ENCODE results near the gene IGSF9.
A peak's percentile ranks its signal among the peaks of the same experiment; 100 is the strongest.

The IGSF9 gene

DNA sequence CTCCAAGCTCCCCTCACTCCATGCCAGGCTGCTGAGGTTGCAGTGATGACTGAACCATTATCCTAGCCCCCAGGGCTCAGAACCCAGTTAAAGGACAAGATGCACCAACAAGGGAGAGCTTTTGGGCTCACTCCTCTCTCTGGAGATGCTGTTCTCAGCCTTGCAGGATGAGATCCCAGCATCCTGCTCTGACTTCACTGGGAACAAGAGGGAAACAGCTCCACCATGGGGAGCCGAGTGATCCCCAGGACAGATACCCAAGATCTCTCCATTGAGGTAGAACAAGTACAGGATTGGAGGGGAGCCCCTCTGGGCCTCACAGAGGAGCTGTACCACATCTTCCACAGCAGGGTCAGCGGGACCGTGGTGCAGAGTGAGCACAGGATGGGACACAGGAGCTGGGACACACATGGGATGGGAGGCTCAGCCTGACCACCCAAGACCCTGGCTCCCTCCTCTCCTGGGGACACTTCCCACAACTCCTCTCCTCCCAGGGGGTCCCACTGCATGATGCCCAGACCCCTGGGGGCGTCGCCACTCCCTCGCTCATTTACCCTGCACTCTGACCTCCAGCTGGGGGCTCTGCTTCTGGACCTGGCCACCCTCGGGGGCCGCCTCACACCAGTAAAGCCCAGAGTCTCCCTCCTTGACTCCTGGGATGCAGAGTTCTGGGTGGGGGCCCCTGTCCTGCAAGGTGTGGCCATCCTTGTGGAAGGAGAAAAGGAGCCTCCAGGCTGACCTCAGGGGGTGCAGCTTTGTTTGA lies 27.2 kb upstream of the IGSF9 start:
- DNase-seq, result no peak

DNA sequence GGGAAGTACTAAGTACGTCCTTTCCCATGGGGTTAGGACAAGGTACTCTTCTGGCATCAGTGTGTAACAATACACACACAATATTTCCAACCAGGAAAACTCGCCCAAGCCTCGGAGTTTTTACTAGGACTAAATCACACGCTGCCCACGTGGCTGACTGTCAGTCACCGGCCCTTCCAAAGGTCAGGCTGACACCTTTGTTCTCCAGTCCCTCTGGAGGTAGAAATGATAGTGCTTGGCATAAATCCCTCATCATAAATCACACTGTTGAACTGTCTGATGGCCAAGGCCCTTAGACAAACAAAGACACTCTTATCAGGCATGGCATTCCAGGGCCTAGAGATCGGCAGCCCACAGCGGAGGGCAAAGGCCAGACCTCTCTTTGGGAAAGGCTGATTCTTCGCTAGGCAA lies 25.5 kb upstream of the IGSF9 start:
- DNase-seq, result no peak

DNA sequence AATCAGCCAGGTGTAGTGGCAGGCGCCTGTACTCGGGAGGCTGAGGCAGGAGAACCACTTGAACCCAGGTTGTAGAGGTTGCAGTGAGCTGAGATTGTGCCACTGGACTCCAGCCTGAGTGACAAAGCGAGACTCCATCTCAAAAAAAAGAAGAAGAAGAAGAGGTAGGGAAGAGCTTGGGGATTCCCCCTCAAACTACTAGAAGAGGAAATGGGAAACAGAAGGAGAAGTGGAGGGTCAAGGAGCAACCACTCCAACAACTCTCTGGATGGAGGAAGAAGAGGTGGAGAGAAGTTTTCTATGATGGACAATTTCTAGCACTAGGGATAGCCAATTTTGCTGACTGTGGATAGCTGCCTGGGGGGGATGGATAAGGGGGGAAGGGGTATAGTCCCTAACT lies 23.5 kb upstream of the IGSF9 start:
- DNase-seq, result no peak

DNA sequence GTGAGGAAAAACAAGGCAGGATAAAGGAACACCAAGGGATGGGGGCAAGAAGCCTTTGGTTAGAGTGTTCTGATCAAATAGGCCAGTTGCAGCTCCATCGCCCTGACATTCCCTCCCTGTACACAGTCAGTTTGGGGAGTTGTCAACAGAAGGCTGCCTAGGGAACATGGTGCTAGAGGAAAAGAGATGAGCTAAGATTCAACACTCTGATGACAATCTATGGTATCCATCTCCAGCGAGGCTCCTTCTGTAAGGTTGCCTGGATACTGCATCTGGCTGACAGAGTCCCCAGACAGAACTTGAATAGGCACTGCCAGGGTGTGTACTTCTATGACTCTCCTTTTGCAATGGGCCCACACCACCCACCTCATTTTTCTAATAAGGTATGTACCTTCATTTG lies 19.9 kb upstream of the IGSF9 start:
- no peak for DNase-seq

DNA sequence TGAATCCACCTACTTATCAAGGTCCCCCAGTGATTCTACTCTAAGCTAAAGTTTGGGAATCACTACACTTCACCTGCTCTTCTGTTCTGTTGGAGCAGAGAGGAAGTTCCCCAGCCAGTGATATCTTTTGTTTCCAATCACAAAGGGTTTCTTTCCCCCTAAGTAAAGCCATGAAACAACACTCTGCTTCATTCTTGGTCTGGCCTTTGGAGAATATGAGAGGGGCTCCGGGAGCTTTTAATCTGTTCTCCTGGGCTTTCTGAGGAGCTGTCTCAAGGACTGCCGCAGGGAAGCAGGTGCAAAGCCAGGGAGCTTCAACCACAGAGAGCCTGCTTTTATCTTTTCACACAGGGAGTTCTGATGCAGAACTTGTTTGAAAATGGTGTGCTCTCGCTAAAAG lies 18.7 kb upstream of the IGSF9 start:
- DNase-seq, result no peak

DNA sequence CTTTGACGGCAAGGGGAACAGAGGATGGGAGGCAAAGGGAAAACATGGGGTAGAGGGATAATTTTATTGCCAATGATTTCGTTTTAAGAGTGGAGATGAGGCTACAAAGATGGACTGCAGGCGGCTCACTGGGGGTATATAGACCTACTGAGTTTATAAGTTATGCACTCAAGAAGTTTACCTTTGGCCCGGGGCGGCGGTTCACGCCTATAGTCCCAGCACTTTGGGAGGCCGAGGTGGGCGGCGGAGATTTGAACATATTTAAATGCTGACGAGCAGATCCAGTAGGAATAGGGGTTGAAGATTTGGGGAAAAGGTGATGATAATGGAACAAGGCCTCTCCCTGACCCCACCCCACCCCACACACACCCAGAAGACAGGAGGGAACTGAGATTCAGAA lies 16.8 kb upstream of the IGSF9 start:
- no peak for DNase-seq

DNA sequence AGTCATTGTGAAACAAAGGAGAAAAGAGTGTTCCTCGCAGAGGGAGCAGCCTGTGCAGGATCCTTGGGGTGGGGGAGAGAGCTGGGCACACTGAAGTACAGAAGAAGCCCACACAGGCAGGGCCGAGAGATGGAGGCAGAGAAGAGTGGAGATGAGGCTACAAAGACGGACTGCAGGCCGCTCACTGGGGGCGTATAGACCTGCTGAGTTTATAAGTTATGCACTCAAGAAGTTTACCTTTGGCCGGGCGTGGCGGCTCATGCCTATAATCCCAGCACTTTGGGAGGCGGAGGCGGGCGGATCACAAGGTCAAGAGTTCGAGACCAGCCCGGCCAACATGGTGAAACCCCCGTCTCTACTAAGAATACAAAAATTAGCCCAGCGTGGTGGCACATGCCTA lies 16.2 kb upstream of the IGSF9 start:
- no peak for DNase-seq

DNA sequence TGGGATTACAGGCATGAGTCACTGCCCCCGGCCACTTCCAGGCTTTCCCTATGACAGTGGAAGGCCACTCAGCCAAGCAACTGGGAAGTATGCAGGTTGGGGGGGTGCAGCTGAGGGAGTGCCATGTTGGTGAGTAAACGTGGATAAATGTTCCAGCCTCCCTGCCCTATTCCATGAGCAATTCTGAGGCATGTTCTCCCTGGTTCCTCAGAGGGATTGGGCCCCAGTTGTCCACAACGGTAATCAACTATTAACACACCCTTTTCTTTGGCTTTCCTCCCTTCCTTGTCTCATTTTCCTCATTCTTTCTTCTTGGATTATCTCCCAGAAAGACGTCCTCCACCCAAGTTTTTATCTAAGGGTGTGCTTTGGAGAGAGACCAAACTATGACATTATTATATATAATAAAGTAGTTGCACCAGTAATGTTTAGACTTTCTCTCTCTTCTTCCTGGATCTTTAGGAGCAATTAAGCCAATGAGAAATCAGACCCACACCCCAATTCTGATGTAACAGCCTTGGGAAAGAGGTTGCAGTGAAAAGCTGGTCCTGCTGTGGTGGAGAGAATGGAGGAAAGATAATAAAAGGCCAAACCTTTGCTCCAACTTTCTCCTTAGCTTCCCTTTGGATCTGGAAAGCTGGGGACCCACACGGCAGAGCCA lies 15.4 kb upstream of the IGSF9 start:
- no peak for DNase-seq

DNA sequence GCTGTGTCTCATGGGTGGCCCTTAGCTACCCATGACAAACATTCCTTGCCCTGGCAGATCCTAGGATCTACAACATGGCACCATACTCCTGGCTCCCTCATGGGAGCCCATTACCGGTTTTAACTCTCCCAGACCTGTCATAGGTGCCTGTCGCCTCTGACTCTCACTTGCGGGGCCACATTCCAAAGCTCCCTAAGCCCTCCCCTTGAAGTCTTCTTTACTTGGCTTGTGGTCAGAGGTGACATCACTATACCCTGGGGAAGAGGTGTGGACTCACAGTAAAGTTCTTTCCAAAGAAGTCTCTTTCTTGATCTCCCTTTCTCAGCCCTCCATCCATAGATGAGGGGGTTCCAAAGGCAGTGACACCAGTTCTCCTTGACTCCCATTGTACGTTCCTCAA lies 14.0 kb upstream of the IGSF9 start:
- no peak for DNase-seq

DNA sequence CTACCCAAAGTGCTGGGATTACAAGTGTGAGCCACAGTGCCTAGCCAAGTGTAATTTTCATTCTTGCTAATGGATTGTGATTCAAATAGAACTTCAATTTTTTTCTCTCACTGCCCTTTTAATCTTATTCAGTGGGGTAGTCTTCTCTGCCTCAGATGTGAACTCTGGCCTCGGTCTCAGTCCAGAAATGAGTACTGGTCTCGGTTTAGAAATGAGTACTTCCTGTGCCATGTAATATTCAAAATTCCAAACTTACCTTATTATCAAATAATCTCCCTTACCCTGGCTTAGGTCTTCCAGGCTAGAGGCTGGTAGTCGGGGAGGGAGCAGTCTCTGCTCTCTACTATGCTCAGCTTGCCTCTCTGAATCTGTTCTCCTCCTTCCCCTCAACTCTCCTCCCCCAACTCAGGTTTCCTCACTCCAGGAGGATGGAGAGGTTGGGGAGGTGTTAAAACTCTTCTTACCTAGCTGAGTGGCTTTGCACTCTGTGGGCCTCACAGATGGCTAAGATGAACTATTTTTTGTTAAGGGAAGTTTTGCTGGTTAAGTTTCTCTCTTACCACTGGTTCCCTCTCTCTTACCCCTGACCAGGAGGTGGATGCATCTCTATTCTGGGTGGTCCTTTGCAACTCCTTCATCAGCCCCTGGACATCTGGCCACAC lies 13.4 kb upstream of the IGSF9 start:
- DNase-seq, result no peak

DNA sequence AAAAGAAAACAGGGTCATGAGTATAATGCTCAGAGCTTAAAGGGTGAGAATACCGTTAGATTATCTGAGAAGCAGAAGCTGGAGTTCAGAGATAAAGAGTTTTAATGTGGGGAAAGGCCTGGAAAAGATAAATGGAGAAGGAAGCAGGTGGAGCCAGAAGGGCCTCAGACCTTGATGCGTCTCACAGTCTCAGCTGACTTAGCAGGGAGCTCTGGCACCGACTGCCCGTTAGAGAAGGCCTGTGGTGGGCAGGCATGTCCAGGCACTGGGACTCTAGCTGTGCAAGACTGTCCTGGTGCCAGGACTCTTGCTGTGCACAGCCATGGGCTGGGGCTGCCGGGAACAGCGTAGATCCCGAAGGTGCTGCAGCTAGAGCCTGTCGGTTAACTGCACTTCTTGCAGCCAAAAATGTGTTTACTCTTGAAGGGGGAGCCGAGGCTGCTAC lies 12.4 kb upstream of the IGSF9 start:
- DNase-seq, result peak in 1 of 2 experiments; percentile 71

DNA sequence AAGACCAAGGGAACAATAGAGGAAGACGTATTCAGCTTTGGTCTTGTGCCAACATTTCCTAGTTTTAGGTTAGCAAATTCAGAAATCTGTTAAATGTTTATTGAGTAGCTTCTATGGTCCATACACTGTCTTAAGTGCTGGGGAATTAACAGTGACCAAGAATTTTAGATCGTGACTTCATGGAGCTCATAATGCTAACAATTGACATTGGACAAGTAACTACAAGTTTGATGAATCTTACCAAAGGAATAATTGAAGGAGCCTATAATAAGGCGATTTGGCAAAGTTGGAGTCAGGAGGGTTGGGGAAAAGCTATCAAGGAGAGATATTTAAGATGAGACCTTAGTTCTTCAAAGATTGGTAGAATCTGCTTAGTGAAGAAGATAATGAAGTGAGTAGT lies 10.0 kb upstream of the IGSF9 start:
- no peak for DNase-seq

DNA sequence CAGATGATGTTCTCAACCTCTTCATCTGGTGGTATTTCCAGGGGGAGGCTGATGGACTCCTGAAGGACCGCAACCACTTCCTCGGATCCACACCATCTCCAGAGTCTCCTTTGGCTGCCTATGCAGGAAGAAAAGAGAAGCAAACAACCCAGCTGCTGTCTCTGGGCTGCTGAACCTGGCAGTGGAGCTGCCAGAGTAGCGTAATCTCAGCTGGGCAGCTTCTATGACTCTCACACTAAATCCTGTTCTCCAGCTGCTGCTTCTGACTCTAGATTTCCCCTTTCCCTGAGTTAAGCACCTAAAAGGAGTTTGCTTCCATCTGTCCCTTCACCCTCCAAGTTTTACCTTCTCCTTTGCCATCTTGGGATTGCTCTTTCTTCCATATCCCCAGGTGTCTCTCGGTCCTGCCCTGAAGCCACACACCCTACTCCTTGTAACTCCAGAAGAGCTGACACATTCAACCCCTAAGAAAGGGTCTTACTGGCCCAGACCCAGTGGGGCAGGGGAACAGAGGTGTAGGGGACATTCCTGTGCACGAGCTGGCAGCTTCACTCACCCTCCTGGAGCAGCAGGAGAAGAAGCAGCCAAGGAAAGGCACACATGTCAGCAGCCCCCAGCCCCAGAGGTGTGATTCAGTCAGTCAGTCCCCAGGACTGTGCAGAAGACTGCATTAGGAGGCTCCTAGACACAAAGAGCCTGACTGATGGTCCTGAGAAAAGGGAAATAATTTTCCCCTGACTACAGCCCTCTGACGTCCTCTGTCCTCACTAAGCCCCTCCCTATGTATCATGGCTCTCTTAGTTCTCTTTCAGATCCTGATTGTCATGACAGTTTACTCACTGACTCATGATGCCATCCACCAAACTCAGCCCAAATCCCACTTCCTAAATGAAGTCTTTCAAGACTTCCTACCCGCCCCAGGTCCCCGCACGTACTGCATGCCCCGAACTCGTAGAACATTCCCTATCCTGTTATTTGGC lies 8.4 kb upstream of the IGSF9 start, which contains the start of gene SLAMF9:
Gene SLAMF9, minus strand, starts transcription at position 702 of the 980 bp plus-strand sequence. Its CDS starts 100 bp downstream, at position 602.
- no peak for DNase-seq

DNA sequence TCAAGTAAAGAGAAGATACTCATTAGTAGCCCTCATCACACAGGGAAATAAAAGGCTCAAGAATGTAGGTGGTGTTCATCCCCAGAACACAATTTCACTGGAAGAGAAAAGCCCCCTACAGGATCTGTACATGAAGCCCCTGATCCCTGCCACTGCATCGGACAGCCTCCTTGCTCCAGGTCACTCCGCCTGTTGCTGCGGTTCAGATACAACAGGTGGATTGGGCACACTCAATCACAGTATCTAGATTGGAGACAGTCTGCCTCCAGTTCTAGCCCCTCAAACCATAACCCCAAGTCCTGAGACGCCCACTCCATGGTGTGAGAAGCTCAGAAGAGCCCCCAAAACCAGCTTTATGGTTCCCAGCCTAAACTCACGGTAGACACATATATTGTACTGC lies 7.5 kb upstream of the IGSF9 start:
- DNase-seq, result no peak

DNA sequence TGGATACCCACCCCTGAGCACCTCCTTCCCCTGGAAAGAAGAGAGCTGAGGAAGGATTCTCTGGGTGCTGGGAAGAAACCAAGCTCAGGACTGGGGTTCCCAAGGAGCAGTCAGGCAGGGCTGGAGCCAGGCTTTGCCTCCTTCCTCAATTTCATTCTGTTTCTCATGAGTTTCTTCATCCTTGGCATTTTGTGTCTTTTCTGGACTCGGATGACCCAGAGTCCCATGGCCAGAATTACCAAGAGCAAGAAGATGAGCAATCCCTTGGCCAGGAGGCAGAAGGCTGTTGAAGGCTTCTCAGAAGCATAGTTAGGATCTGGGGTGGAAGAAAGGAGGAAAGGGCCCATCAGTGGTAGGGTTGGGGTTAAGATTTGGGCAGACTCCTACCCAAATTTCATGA lies 6.1 kb upstream of the IGSF9 start:
- DNase-seq, result no peak

DNA sequence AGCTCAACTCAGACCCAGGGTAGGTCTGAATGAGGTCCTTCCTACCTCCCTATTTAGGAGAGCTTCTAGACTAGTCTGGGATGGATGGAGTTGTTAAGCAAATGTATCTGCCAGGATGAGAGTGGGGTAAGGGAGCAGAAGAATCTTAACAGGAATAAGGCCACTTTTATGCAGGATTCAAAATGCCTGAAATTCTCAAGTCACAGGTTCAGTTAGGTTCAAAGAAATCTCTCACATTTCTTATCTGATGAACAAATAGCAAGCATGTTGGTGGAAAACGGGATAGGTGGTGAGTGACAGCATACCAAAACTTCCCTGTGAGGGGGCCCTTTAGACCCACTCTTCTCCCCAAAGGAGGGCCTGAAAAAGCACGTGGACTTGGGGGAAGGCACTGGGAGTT lies 5.6 kb upstream of the IGSF9 start:
- no peak for DNase-seq

DNA sequence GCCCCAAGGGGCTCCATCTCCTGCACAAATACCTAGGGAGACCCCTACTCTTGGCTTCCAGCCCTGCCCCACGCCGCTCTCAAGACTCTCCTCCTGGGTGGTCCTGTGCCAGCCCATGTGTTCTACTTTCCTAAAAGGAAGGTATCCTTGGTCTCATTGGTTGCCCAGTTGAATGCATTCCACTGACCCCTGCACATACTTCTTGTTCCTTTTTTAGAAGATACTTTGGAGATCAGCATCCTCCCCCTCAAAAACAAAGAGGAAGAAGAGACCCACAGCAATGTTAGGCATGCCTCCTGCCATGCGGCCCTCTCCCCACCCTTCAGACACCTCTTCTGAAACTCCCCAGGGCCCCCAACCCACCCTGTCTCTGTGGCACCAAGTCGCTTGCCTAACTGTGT lies 4.6 kb upstream of the IGSF9 start:
- DNase-seq, result no peak

DNA sequence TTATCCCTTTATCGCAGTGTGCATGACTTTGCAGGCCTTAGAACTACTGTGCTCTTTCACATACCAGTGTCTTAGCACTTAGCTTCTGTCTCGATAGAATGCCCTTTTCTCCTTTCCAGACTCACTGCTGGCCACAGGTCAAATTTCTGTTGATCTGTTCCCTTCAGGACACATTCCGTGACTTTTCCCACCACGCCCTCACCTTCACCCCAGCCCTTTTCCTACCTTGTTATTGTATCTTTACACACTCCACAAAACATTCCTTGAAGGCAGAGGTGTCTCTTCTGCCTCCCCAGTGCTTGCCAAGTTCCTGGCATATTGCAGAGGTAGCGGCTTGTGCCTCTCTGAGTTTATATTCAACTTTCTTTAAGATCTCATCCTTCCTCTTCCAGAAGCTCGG lies 3.7 kb upstream of the IGSF9 start:
- no peak for DNase-seq

DNA sequence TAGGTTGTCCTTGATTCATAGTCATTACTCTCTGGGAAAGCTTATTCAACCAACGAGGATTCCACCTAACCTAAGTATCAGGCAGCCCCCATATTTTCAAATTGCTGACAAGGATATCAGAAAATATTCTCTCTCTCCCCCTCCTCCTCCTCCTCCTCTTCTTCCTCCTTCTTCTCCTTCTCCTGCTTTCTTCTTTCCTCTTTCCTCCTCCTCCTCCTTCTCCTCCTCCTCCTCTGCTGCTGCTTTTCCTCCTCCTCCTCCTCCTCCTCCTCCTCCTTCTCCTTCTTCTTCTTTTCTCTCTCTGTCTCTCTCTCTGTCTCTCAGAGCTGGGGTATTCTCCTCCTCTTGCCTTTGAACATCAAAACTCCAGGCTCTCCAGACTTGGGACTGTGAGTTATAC lies 2.5 kb upstream of the IGSF9 start:
- no peak for DNase-seq

DNA sequence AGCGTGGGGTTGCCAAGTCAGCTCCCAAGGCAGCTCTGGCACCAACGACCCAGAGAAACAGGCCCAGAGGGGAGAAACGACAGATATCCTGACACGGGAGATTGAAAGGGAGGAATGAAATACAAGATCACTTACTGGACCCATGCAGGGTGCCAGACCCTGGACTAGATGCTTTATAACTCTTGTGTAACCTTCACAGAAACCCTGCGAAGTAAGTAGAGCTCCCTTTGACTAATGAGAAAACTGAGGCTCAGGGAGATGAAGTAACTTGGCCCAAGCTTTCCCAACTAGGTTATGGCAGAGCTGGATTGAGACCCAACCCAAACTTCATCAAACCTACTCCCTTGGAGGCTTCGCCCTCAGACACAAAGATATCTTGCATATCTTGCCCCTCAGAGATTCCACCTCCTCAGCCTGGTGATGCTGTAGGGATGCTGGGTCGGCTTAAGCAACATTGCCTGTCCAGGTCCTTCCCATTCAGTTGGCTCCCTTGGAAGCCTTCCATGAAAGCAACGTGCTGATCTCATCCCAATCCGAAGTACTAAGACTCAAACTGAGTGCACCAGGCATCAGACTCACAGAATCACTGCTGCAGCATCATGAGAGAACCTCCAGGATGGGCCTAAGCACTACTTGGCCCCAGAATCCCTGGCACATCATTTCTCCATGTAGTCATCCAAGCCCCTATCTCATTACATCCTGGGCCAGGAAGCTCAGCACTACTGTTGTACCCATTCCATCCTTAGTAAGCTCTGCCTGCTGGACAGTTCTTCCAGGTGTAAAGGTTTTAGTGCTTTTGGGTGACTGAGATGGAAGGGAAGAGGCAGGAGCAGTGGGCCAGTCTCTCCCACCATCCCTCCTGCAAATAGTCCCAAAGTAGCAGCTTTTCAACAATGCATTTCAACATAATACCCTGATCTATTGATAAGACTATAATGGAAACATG lies 1.1 kb upstream of the IGSF9 start:
- peak in 1 of 2 experiments; percentile 29 for DNase-seq

DNA sequence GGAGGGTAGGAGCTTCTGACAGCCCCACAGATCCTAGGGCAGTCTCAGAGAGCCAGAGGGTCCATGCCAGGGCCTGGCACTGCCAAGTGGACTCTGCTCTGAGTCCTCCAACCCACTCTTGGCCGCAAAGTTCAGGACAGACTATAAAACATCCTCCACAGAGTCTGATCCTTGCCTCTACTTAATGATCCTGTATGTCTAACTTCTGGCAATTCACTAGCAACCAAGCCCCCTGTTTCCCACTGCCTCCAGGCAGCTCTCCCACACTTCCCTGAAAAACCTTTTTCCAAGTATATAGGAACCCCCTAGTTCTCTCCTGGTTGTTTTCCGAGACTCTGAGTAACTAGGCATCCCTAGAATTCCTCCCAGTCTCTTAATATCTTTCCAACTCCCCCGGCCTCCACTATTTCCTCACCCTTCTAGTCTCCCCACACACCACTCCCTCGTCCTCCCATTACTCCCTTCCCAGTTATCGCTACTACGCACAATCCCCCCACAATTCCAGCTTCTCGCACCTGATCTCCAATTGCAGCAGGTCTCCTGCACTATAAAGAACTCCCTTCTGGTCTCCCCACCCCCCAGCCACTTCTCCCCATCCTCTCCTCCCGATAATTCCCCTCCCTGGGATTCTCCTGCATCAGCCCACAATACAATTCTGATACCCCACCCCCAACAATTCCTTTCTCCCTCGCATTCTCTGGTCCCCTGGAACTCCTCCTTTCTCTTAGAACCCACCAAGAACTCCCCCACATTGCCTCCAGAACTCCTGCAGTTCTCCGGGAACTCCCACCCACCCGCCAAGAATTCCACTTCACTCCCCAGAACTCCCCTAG lies 574 bp downstream of the IGSF9 start:
- DNase-seq, result no peak
